ENCODE data around the gene PCARE.

GRCh38 chr2:29031046-29031445 is 43.3 kb downstream of the PCARE start:
- TF ChIP-seq POLR2AphosphoS5 (IDR thresholded peaks at IDR 0.05; ENCODE audit: low read depth): no peak
- no peak for TF ChIP-seq NANOG (IDR thresholded peaks at IDR 0.05; ENCODE audit: borderline replicate concordance)
- TF ChIP-seq CTCF (conservative IDR thresholded peaks at IDR 0.05; ENCODE audit: low read depth in 2 of 2): no peak
- TF ChIP-seq EZH2phosphoT487 (IDR thresholded peaks at IDR 0.05; ENCODE audit: unreplicated experiment): no peak
- no peak for TF ChIP-seq CREB1 (CRISPR knock-in tag; IDR thresholded peaks at IDR 0.05; ENCODE audit: low read depth)
- TF ChIP-seq EZH2 (IDR thresholded peaks at IDR 0.05; ENCODE audit: low read depth, unreplicated experiment): no peak
- no peak for TF ChIP-seq REST (IDR thresholded peaks at IDR 0.05; ENCODE audit: unreplicated experiment)
- TF ChIP-seq ZNF114 (CRISPR knock-in tag; IDR thresholded peaks at IDR 0.05): no peak
- TF ChIP-seq JUNB (IDR thresholded peaks at IDR 0.05; ENCODE audit: unreplicated experiment): no peak
- TF ChIP-seq STAT1 (IDR thresholded peaks at IDR 0.05; ENCODE audit: unreplicated experiment): no peak
- TF ChIP-seq ETS1 (IDR thresholded peaks at IDR 0.05): no peak
